Right atrium auricular region (tissue), 2 donors: Measurements from ENCODE around the gene TMEM140. TPM values are rescaled to one million over a fixed set of nuclear protein-coding genes. Genes with fewer than 3 reads are reported as not detected.
A peak's percentile ranks its signal among the peaks of the same experiment; 100 is the strongest.

Source experiments
- DNase-seq: peaks from one replicate; pipeline ENCODE4 v3.0.0-alpha.2; 2019; ENCODE audit warnings: low spot score
- H3K27ac ChIP-seq, 2 donors: fragments of 200-600 bp; sonication (generic); 1 replicate in 1 of 2; 2 replicates in 1 of 2; pipeline ENCODE4 v1.5.1; 2016 to 2019
- H3K27me3 ChIP-seq, 2 donors: fragments of 200-600 bp; sonication (generic); one replicate each; pipeline versions ENCODE4 v1.5.1 to v1.6.0; 2017 to 2019
- H3K36me3 ChIP-seq: fragments of 200-600 bp; sonication (generic); one replicate; pipeline ENCODE4 v1.5.1; 2016
- H3K4me1 ChIP-seq, 2 donors: fragments of 200-600 bp; sonication (generic); one replicate each; pipeline versions ENCODE4 v1.5.1 to v1.6.0; 2017 to 2019
- H3K4me3 ChIP-seq, 2 donors: fragments of 200-600 bp; sonication (generic); 1 replicate in 1 of 2; 2 replicates in 1 of 2; pipeline ENCODE4 v1.5.1; 2017 to 2019; ENCODE audit warnings: mild to moderate bottlenecking in 1 of 2, moderate library complexity in 1 of 2
- H3K9me3 ChIP-seq, 2 donors: fragments of 200-600 bp; sonication (generic); one replicate each; pipeline ENCODE4 v1.5.1; 2019
- total RNA-seq, 2 donors: library from RNA; depleted of rRNA; stranded (reverse); fragments of >200 nt; gene quantifications; one replicate each; pipeline ENCODE4 v1.1.0, GENCODE V29; 2016
- TF ChIP-seq, protein P1 (sequence below), 2 donors: fragments of 200-600 bp; sonication (generic); IDR thresholded peaks; one replicate each; pipeline ENCODE4 v1.5.1; 2019; ENCODE audit warnings: antibody characterized with exemption in 2 of 2

Gene TMEM140
- 10 to 100 TPM; 10.7 to 14.9 TPM for total RNA-seq

DNA sequence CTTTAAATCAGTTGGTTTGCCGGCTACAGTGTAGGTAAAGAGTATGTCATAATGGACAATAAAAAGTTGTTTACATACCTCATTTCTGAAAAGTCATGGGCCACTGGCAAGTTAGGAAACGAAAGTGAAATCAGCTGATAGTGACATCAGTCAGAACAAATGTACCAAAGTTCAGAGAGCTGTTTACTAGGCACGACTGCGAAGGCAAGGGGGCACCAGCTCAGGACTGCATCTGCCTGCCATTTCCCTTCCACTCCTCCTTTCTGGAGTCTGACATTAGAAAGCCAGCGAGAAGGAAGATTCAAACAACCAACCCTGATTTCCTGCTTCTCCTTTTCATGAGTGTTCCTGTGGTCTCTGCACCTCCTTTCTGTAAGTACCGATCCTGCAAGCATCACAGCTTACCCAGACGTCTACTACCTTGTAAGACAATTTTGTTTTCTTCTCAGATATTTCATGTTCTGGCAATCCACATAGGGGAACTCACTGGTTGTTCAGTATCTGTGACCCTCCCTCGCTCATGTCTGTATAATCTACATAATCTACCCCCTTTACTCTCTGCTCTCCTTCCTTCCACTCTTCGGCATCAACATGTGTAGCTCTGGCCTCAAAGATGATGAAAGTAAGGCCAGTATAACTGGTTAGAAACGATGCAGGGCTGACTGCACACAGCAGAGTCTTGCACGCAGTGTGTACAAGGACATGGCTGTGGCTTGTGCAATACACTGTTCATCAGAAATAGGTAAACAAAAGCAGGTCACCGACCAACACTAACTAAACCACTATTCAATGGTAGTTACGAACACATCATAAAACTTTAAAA, at the start of gene TMEM140:
Gene TMEM140 (plus strand): TSS at position 174 of the 823 bp plus-strand sequence. CDS start 16,370 bp downstream, outside the sequence.
- Histone ChIP-seq H3K4me3 (peak within 1 kb of the TSS; percentile 38 to 53), H3K9me3 (no peaks in the 10 kb centered on the region), H3K36me3 (no peaks in the 10 kb centered on the region), H3K4me1 (peaks cover 0 to 43% of the 10 kb centered on the region in 2 donors), H3K27me3 (no peaks in the 10 kb centered on the region), H3K27ac (peak within 1 kb of the TSS; percentile 87 to 92)
- DNase-seq = no peak
- TF ChIP-seq, protein P1, sequence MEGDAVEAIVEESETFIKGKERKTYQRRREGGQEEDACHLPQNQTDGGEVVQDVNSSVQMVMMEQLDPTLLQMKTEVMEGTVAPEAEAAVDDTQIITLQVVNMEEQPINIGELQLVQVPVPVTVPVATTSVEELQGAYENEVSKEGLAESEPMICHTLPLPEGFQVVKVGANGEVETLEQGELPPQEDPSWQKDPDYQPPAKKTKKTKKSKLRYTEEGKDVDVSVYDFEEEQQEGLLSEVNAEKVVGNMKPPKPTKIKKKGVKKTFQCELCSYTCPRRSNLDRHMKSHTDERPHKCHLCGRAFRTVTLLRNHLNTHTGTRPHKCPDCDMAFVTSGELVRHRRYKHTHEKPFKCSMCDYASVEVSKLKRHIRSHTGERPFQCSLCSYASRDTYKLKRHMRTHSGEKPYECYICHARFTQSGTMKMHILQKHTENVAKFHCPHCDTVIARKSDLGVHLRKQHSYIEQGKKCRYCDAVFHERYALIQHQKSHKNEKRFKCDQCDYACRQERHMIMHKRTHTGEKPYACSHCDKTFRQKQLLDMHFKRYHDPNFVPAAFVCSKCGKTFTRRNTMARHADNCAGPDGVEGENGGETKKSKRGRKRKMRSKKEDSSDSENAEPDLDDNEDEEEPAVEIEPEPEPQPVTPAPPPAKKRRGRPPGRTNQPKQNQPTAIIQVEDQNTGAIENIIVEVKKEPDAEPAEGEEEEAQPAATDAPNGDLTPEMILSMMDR (IDR thresholded peaks at IDR 0.05) = no peak

- Histone ChIP-seq H3K36me3 (no peaks in the 10 kb centered on the region), H3K27me3 (no peaks in the 10 kb centered on the region), H3K4me3 (no peak overlapping the region), H3K27ac (no peak overlapping the region), H3K9me3 (no peaks in the 10 kb centered on the region), H3K4me1 (no peaks in the 10 kb centered on the region)
- TF ChIP-seq, protein P1 (IDR thresholded peaks at IDR 0.05) = no peak
- no peak for DNase-seq
Observed at GRCh38 chr7:135098391-135098790, 49.5 kb upstream of the TMEM140 start.

DNA sequence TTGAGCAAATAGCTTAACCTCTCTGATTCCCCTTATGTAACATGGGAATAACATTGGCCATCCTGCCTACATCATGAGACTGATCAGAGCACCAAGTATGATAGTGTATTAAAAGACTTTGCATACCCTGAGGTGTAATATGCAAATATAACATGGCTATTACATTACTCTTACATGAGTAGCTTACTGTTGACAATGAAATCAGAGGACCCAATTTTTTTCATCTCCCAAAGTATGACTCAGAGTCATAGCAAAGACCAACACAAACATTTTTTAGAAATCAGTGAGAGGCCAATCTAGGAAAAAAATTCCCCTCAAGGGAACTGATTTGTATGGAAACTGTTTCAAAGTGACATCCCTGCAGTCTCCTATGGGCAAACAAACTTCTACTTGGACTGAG, 47.0 kb upstream of the TMEM140 start:
- DNase-seq = no peak
- no peaks in the 10 kb centered on the region for H3K9me3 ChIP-seq
- TF ChIP-seq, protein P1 (IDR thresholded peaks at IDR 0.05) = no peak
- H3K27ac ChIP-seq = no peak overlapping the region
- no peaks in the 10 kb centered on the region for H3K36me3 ChIP-seq
- no peaks in the 10 kb centered on the region for H3K27me3 ChIP-seq
- no peaks in the 10 kb centered on the region for H3K4me1 ChIP-seq
- no peak overlapping the region for H3K4me3 ChIP-seq

DNA sequence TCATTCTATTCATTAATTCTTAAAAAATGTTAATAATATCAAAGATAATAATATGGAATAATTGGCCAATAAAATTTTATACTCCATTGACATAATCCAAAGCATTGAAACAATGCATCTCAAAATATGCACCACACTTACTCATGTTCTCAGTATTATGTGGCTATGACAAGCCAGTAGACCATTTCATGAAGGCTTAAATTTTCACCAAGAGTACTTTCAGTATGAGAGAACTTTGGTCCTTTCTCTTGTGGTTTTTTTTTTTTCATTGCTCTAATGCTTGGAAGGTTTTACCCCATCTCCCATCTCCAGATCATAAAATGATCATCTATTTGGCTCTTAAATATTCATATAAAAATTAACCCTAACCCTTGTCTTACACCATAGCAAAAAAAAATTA, 45.5 kb upstream of the TMEM140 start:
- Histone ChIP-seq H3K4me1 (no peaks in the 10 kb centered on the region), H3K27me3 (no peaks in the 10 kb centered on the region), H3K27ac (no peak overlapping the region), H3K9me3 (no peaks in the 10 kb centered on the region), H3K4me3 (no peak overlapping the region), H3K36me3 (no peaks in the 10 kb centered on the region)
- DNase-seq = no peak
- TF ChIP-seq, protein P1 (IDR thresholded peaks at IDR 0.05) = no peak

- H3K36me3 ChIP-seq = no peaks in the 10 kb centered on the region
- no peaks in the 10 kb centered on the region for H3K27me3 ChIP-seq
- H3K4me3 ChIP-seq = no peak overlapping the region
- no peak overlapping the region for H3K27ac ChIP-seq
- TF ChIP-seq, protein P1 (IDR thresholded peaks at IDR 0.05) = no peak
- H3K9me3 ChIP-seq = no peaks in the 10 kb centered on the region
- no peak for DNase-seq
- no peaks in the 10 kb centered on the region for H3K4me1 ChIP-seq
Observed at GRCh38 chr7:135109562-135109961, 38.3 kb upstream of the TMEM140 start.
